Lower lobe of right lung (tissue), 2 donors: Measurements from ENCODE around the gene PTPRD. TPM values are rescaled to one million over a fixed set of nuclear protein-coding genes. Genes with fewer than 3 reads are reported as not detected.

Experiments
- ATAC-seq, 2 donors: fragments of 200-7000 bp; cut with Tn5 transposase; one replicate each; pipeline ENCODE4 v1.9.1; 2020 to 2022; ENCODE audit warnings: mild to moderate bottlenecking in 2 of 2, moderate library complexity in 2 of 2
- DNase-seq: peaks from one replicate; pipeline ENCODE4 v3.0.0-alpha.2; 2020
- H3K27ac ChIP-seq: fragments of 200-600 bp; one replicate; pipeline ENCODE4 v1.8.0; 2022
- H3K27me3 ChIP-seq: fragments of 200-600 bp; one replicate; pipeline ENCODE4 v1.8.0; 2022; ENCODE audit warnings: low read depth
- H3K36me3 ChIP-seq: fragments of 200-600 bp; one replicate; pipeline ENCODE4 v1.8.0; 2022; ENCODE audit warnings: mild to moderate bottlenecking
- H3K4me1 ChIP-seq: fragments of 200-600 bp; one replicate; pipeline ENCODE4 v1.8.0; 2022
- H3K4me3 ChIP-seq: fragments of 200-600 bp; one replicate; pipeline ENCODE4 v1.8.0; 2022; ENCODE audit warnings: mild to moderate bottlenecking
- H3K9me3 ChIP-seq: fragments of 200-600 bp; one replicate; pipeline ENCODE4 v1.8.0; 2022
- intact Hi-C: fragments of 100-400 bp; cut with DNase I; formaldehyde crosslinking; loops from one replicate; pipeline ENCODE4 v1.11.0; 2022
- total RNA-seq: library from RNA; stranded (reverse); fragmentation: NEBNext Ultra II Directional; extraction: Animal tissue kit (Norgen Biotek cat#: 25700); gene quantifications from one replicate; pipeline ENCODE4 v1.2.1, GENCODE V29; 2021
- TF ChIP-seq, protein P1 (sequence below): fragments of 200-600 bp; IDR thresholded peaks from one replicate; pipeline ENCODE4 v1.8.0; 2022; ENCODE audit warnings: antibody characterized with exemption, mild to moderate bottlenecking
- donor health status: DM: no; HTN: yes; CAD: no; lungs with severe emphysema.

The PTPRD gene
- total RNA-seq, 1 donor from 2014 or later = 17.2 TPM

DNA sequence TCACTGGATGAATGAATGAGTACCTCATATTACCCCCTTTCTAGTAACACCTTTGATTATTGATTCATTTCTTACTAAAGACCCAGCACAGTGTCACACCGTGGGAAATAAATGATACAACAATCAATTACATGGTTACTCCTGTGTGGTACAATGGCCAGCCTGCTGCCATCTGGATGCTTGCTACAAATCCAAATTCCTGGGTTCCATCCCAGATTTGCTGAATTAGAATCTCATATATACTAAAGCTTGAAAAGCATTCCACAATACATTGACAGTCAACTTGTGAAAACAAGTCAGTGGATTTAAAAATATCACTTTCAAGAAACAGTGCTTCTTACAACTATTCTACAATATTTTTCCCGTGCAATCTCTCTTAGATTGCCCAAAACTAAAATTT lies 989.3 kb downstream of the PTPRD start:
- H3K4me3 ChIP-seq = no peak overlapping the region
- no peaks in the 10 kb centered on the region for H3K9me3 ChIP-seq
- DNase-seq = no peak
- H3K27me3 ChIP-seq = no peaks in the 10 kb centered on the region
- ATAC-seq = no peak
- TF ChIP-seq, protein P1, sequence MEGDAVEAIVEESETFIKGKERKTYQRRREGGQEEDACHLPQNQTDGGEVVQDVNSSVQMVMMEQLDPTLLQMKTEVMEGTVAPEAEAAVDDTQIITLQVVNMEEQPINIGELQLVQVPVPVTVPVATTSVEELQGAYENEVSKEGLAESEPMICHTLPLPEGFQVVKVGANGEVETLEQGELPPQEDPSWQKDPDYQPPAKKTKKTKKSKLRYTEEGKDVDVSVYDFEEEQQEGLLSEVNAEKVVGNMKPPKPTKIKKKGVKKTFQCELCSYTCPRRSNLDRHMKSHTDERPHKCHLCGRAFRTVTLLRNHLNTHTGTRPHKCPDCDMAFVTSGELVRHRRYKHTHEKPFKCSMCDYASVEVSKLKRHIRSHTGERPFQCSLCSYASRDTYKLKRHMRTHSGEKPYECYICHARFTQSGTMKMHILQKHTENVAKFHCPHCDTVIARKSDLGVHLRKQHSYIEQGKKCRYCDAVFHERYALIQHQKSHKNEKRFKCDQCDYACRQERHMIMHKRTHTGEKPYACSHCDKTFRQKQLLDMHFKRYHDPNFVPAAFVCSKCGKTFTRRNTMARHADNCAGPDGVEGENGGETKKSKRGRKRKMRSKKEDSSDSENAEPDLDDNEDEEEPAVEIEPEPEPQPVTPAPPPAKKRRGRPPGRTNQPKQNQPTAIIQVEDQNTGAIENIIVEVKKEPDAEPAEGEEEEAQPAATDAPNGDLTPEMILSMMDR = no peak
- H3K36me3 ChIP-seq = no peaks in the 10 kb centered on the region
- H3K27ac ChIP-seq = no peak overlapping the region
- intact Hi-C loops = no loop called here
- H3K4me1 ChIP-seq = no peaks in the 10 kb centered on the region

DNA sequence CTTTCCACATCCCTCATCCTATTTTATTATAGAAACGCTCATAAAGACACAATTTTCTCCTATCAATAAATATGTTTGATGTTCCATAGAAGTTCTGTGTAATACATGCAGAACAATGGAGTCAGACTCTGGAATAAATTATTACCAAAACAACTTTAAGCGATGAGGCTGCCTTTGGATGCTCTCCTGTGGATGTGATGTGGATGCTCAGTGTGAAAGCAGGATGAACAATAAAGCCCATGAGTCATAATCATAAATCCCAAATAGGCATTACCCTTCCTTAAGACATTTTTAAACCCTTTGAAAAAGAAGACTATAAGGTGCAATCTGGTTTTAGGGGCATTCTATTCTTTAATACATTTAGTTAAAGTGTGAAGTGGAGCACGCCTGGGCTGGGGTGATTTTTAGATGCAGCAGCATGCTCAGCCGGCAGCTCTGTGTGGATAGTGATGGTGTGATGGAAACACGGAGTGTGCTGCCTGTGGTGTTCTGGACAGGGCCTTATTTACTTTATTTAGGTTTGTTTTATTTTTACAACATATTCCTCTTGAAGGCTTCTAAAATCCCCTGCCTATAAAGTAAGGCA lies 991.4 kb downstream of the PTPRD start:
- Histone ChIP-seq H3K4me1 (no peaks in the 10 kb centered on the region), H3K27me3 (no peaks in the 10 kb centered on the region), H3K36me3 (no peaks in the 10 kb centered on the region), H3K4me3 (no peak overlapping the region), H3K9me3 (no peaks in the 10 kb centered on the region), H3K27ac (no peak overlapping the region)
- intact Hi-C loops = no loop called here
- TF ChIP-seq, protein P1 = no peak
- DNase-seq (no peak), ATAC-seq (no peak)

DNA sequence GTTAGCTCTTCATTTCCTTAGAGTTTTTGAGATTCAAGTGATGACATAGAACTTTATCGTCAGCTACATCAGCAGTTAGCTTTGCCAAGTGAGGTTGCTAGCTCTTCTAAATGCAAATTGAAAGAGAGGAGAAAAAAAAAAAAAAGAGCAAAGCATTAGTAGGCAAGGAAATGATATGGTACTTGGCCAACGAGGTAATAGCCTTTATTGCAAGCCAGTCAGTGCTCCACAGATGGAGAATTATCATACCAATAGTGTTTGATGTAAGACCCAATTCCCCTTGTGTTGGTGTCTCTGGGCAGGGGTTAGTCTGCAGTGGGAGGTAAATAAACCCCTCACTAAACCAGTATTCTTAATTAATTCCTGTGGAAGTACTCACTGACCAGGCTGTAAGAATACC lies 992.1 kb downstream of the PTPRD start:
- Histone ChIP-seq H3K36me3 (no peaks in the 10 kb centered on the region), H3K4me1 (no peaks in the 10 kb centered on the region), H3K4me3 (no peak overlapping the region), H3K27ac (no peak overlapping the region), H3K9me3 (no peaks in the 10 kb centered on the region), H3K27me3 (no peaks in the 10 kb centered on the region)
- DNase-seq (no peak), ATAC-seq (no peak)
- intact Hi-C loops = no loop called here
- TF ChIP-seq, protein P1 = no peak

DNA sequence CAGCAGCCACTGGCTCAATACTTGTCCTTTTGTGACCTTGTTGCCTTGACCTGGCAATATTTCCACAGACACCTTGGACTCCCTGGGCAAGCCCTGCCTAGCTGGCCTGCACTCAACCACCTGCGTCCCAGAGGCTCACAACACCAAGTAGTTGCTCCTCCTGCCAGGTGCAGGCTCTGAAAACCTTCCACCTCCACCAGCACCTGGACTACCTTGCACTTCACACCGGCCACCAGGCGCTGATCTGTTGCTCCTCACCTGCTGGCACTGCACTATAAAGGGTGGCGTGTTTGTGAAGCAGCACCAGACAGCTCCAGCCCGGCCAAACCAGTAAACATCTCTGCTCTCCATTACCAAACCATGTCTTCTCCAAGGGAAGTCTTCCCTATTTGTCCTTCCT lies 997.7 kb downstream of the PTPRD start:
- DNase-seq (peak; percentile 37), ATAC-seq (no peak)
- intact Hi-C loops = no loop called here
- Histone ChIP-seq H3K4me1 (no peaks in the 10 kb centered on the region), H3K9me3 (no peaks in the 10 kb centered on the region), H3K27ac (no peak overlapping the region), H3K4me3 (no peak overlapping the region), H3K27me3 (no peaks in the 10 kb centered on the region), H3K36me3 (no peaks in the 10 kb centered on the region)
- TF ChIP-seq, protein P1 = no peak

DNA sequence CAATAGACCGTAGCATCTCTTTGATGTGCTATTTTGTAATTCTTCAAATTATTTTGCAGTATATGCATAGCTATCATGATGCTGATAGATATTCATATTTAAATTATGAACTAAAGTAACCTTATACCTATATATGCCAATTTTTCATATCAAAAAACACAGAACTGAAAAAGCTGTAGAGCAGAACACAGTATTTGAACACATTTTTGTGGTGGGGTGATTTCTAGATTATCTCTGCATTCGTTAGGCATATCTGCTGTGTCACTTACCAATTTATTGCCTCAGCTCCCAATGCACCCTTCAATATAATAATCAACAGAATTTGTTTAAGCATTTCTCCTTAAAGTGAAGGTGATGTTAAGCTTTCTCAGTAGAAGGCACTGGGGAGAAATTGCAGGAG lies 998.2 kb downstream of the PTPRD start:
- Histone ChIP-seq H3K36me3 (no peaks in the 10 kb centered on the region), H3K9me3 (no peaks in the 10 kb centered on the region), H3K27ac (no peak overlapping the region), H3K27me3 (no peaks in the 10 kb centered on the region), H3K4me3 (no peak overlapping the region), H3K4me1 (no peaks in the 10 kb centered on the region)
- TF ChIP-seq, protein P1 = no peak
- DNase-seq (no peak), ATAC-seq (no peak)
- intact Hi-C loops = no loop called here

DNA sequence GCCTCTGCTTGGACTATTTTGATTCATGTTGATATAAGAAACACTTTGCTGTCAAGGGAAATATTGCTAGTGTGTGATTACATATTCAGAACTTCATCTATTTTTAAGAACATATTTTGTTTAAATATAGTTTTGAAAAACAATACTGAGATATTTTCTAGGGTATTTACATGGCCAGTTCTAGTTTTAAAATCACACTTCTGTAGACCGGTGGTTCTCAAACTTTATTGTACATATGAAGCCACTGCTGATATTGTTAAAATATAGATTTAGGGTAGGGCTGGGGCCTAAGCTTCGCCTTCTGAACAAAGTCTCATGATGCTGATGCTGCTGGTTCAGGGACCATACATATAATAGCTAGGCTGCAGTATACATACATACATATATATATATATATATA lies 1000.0 kb downstream of the PTPRD start:
- DNase-seq (no peak), ATAC-seq (no peak)
- Histone ChIP-seq H3K4me1 (no peaks in the 10 kb centered on the region), H3K4me3 (no peak overlapping the region), H3K9me3 (no peaks in the 10 kb centered on the region), H3K27me3 (no peaks in the 10 kb centered on the region), H3K27ac (no peak overlapping the region), H3K36me3 (no peaks in the 10 kb centered on the region)
- TF ChIP-seq, protein P1 = no peak
- intact Hi-C loops = no loop called here
